ENCODE results near the gene TMEM252.

Gene TMEM252

GRCh38 chr9:68540712-68541535, at the start of gene TMEM252:
Gene TMEM252 (minus strand): TSS chr9:68540883. CDS start chr9:68540814, 69 bp downstream.
- DNase-seq = no peak

DNA sequence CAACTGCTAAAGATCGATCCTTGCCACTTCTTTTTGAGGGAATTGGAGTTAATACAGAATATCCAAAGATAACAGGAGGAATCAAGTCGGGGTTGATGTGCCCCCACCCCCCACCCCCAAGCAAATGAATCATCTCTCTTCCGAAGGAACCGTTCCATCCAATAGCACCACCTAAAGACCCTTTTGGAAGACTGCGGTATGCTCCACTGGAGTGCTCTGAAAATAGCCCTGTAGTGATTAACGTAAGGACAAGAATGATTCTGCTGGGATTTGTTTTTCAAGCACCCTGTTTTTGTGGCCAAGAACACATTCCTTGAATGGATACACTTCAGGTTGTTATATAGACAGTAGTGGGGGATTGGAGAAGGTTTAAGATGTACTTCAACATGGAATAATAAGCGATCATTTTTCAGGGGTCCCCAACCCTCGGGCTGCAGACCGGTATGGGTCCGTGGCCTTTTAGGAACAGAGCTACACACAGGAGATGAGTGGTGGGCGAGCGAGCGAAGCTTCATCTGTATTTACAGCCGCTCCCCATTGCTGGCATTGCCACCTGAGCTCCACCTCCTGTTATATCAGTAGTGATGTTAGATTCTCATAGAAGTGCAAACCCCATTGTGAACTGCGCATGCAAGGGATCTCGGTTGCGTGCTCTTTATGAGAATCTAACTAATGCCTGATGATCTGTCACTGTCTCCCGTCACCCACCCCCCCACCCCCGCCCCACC, 44.5 kb upstream of the TMEM252 start:
- no peak for DNase-seq

- peak in 1 of 2 experiments; percentile 59 for DNase-seq
These were observed 43.7 kb upstream of the TMEM252 start for GRCh38 chr9:68584189-68585033.

DNA sequence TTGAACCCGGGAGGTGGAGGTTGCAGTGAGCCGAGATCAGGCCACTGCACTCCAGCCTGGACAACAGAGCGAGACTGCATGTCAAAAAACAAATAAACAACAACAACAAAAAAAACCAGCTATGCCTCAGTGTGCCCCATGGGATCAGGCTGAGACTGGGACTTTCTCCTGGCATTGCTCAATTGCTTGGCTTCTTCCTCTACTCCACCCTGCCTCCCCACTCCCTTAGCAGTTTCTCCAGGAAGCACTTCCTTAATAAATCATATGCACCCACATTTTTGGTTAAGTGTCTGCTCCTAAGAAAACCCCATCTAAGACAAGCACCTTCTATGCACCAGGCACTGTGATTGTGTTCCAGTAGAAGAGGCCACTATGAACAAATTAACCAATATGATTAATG, 41.0 kb upstream of the TMEM252 start:
- no peak for DNase-seq

- DNase-seq = no peak
These were observed 37.3 kb upstream of the TMEM252 start for GRCh38 chr9:68577774-68578591.

- no peak for DNase-seq
These were observed 35.1 kb upstream of the TMEM252 start for GRCh38 chr9:68575817-68576216.

DNA sequence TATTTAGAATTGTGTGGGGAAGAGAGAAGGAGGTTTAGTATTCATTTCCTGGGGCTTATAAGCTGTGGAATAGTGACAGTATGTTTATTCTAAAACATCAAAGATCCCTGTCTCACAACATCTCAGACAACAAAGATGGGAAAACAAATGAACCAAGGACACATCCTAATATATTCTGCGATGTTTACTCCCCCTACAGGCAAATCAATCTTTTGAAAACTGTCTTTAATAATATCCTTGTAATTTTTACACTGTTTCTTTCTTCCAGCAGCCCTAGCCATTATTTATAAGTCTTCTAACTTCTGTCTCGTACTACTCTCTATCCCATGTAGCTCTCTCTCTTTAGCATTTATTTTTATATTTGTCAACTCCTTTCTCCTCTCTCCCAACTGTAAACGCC, 33.5 kb upstream of the TMEM252 start:
- no peak for DNase-seq

- no peak for DNase-seq
These were observed 26.9 kb upstream of the TMEM252 start for GRCh38 chr9:68567565-68567964.

- no peak for DNase-seq
These were observed 21.8 kb upstream of the TMEM252 start for GRCh38 chr9:68562461-68562860.

- no peak for DNase-seq
These were observed 19.6 kb upstream of the TMEM252 start for GRCh38 chr9:68560071-68560844.

- DNase-seq = no peak
These were observed 17.9 kb upstream of the TMEM252 start for GRCh38 chr9:68558545-68558944.

DNA sequence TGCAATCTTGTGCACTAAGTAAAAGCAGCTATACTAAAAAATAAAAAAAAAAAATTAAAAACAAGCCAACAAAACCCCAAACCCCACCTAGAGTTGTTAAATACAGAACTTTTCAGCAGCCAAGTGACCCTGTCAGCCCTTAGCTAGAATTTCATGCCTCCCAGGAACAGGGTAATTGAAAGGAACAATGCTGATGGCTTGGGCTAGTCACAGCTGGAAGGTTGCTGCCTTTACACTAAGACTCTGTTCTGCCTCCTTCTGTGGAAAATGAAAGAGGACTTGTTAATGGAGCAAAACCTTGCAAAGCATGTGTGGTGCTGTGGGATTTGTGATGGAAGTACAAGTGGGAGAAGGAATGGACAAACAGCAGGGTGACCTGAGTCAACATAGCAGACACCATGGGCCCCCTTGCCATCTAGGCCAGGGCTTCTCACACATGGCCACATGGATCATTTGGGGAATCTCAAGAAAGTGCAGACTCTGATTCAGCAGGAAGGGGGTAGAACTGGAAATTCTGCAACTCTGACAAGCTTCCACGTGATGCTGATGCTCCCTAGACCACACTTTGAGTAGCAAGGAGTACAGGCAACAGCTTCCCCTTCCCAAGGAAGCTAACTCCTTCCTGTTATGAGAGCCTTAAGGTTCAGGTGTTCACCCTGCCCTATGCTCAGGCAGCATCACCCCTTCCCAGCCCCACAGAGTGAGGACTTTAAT, 14.9 kb upstream of the TMEM252 start:
- no peak for DNase-seq

GRCh38 chr9:68552700-68553476, 12.2 kb upstream of the TMEM252 start:
- no peak for DNase-seq

DNA sequence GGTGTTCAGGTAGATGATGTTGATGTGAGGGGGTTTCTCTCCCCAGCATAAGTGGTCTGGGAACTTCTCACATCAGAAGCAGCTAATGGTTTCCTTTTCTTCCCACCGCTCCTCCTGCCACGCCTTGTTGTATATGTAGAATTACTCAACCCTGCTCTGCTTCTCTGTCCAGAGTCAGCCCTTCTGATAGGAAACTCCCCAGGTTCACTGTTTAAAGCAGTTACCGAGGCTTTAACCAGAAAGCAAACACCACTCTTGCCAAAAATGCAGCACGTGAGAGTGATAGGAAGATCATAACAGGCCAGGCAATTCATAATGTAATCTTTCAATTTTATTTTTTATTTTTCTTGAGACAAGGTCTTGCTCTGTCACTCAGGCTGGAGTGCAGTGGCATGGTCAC, 10.5 kb upstream of the TMEM252 start:
- DNase-seq = no peak

DNA sequence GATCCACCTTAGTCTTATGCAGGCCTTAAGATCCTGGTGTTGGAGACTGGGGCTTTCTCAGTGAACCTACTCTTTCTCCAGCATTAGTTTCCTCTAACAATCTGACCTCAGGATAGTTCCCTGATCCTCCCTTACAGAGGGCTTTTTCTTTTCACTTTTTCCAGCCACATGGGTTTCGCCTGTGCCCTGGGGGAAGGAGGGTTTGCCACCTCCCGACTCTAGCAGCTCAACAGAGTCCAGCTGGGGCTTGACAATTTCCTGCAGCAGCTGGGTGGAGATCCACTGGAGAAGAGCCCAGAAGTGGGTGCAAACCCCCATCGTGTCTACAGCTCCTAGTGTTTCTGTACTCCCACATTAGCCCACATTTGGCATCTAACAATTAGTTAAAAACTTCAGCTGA, 7.6 kb upstream of the TMEM252 start:
- DNase-seq = no peak

DNA sequence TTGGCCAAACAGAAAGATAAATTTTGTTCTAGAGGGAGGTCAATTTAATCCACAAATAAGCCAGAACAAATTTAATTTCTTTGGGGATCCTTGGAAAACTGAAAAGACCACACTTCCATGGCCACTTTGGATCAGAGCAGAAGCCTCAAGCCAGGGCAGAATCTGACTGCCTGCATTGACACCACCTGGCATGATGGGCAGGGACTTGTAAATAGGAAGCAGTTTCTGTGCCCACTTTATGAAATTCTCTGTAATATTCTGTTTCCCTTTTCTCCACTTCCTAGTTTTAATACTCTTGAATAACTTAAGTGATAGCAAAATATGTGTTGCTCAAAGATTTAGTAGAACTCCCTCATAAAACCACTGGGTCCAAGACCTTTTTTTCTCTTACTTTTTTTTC, 6.7 kb upstream of the TMEM252 start:
- no peak for DNase-seq

DNA sequence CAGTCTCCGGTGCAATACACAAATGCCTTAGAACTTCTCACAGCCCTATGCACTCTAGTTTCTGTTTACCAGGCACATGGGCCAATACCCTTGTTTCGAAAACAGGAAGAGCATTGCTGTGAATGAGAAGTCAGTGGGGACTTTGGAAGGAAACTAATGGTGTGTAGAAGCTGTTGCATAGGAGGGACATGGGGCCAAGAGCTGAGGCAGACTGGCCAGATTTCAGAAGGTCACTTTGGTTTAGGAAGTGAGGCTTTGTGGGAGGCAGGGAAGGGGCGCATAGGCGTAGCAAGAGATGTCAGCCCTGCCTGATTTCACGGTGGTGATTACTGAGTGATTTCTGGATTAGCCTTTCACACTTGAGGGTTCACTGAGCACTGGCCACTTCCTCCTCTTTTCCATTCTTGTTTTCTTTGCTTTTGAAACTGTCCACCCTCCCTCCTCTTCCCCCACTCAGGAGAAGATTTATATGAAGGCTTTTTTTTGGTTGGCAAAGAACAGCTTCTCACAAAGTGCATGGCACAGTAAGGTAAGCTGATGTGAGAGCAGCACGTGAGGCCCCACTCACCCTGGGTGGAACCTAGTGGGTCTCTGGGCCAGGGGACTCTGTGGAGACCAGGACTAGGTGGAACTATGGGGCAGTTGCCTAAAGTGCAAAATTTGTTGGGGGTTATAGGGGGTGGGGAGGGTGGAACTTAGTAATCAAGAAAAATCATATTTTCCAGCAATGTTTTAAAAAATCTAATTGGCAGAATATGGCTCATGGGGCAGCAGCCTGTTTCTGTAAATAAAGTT, 6.1 kb upstream of the TMEM252 start:
- no peak for DNase-seq

DNA sequence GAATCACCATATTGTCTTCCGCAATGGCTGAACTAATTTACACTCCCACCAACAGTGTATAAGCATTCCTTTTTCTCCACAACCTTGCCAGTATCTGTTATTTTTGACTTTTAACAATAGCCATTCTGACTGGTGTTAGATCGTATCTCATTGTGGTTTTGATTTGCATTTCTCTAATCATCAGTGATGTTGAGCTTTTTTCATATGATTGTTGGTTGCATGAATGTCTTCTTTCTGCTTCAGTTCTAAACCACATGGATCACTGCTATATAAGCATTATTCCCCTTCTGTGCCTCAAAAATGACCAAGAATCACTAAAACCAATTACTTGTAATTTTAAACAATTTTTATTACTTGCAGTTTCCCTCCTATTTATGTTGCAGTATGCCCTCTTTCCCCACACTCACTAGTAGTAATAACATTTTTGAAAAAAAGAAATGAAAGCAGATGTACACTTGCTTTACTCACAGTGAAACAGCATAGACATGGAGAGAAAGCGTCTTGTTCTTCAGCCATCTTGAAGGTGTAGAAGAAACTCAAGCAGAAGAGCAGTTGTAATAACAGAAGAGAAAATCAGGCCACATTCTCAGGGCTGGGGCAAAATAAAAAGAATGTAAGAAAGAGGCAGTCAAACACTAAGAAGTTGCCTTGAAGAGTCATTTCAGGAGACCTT, 4.5 kb upstream of the TMEM252 start:
- no peak for DNase-seq

DNA sequence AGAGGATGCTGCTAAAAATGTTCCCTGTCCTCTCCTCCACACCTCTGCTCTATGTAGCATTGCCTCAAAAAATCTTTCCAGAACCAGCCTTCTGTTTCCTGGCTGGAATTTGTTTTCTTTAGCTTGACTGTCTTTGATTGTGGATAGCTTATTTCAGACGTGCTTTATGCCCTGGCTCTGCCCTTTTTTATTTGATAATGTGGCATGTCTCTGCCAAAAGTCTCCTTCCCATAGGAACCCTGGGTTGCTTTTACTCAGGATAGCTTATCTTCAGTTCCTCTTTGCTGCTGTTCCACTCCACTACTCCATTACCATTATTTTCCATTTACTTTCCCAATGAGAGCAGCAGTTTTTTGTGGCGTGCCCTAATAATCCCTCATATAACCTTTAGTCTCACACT, 885 bp upstream of the TMEM252 start:
- DNase-seq = no peak
